Measurements from ENCODE around the gene TIAM1. TPM values are rescaled to one million over a fixed set of nuclear protein-coding genes. Genes with fewer than 3 reads are reported as not detected.

The TIAM1 gene
- total RNA-seq, 4 donors from 2014 or later, result 5.4 to 10.6 (median 6.0) TPM

DNA sequence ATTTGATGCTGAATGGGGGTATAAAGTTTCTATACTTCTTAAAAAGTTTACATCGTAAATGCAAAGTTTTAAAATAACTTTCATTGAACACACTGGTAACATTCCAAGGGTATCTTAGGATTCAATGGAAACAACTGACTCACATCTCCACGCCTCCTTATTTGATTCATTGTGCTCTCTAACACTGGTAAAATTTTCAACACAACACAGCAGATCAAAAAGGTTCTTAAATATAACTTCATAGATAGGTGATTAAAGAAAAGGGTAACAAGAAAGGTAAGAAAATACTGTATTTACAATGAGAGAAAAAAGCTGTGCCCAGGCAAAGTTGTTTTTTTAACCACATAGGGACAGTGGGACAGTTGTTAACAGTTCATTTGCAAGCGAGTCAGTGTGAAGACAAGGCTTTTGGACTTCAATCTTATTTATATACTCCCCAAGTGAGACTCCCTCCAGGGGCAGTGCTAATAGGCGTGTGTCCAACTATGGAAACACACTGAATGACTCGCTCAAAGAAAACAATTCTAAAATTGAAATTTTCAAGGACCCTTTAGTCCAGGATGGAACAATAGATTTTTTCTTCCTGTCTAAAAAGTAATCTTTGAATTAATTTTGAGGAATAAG lies 140.5 kb downstream of the TIAM1 start:
- Histone ChIP-seq H3K4me3 (no peak overlapping the region), H3K4me1 (peaks cover 0 to 4% (median 0%) of the 10 kb centered on the region in 4 donors), H3K27me3 (peaks cover 0 to 6% (median 0%) of the 10 kb centered on the region in 4 donors), H3K27ac (replicated peaks in 1 of 4) (no peak overlapping the region), H3K9me3 (no peaks in the 10 kb centered on the region), H3K36me3 (no peaks in the 10 kb centered on the region)
- no peak for DNase-seq (ENCODE audit: extremely low spot score)
- intact Hi-C loops (cut with DNase I), result no loop called here
- TF ChIP-seq, protein P1, sequence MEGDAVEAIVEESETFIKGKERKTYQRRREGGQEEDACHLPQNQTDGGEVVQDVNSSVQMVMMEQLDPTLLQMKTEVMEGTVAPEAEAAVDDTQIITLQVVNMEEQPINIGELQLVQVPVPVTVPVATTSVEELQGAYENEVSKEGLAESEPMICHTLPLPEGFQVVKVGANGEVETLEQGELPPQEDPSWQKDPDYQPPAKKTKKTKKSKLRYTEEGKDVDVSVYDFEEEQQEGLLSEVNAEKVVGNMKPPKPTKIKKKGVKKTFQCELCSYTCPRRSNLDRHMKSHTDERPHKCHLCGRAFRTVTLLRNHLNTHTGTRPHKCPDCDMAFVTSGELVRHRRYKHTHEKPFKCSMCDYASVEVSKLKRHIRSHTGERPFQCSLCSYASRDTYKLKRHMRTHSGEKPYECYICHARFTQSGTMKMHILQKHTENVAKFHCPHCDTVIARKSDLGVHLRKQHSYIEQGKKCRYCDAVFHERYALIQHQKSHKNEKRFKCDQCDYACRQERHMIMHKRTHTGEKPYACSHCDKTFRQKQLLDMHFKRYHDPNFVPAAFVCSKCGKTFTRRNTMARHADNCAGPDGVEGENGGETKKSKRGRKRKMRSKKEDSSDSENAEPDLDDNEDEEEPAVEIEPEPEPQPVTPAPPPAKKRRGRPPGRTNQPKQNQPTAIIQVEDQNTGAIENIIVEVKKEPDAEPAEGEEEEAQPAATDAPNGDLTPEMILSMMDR (IDR thresholded peaks at IDR 0.05), result no peak
- TF ChIP-seq POLR2A (IDR thresholded peaks at IDR 0.05; ENCODE audit: low read depth), result no peak
- WGBS, result 79% methylated on average over 5 of the region's 5 CpGs

DNA sequence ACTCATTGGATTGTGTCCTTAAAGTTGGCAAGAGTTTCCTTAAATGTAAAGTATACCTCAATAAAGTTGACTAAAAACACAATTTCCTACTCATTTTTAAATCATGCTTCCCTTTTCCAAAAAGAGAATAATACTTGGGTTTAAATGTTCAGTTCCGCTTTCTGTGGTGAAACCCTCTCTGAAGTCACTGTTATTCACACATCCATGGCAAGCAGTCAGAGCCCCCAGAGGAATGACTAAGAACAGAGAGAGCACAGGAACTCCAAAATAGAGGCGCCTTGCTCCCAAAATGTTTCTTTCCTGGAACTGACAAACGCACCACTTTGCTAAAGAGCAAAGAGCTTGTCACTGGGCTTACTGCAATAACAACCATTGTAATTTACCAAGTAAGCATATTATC lies 142.5 kb downstream of the TIAM1 start:
- Histone ChIP-seq H3K27ac (replicated peaks in 1 of 4) (peak overlapping the region in 3 of 4 donors; percentile 35 to 54 (median 36)), H3K9me3 (no peaks in the 10 kb centered on the region), H3K4me3 (no peak overlapping the region), H3K27me3 (peaks cover 0 to 13% (median 0%) of the 10 kb centered on the region in 4 donors), H3K36me3 (no peaks in the 10 kb centered on the region), H3K4me1 (peaks cover 0 to 4% (median 0%) of the 10 kb centered on the region in 4 donors)
- TF ChIP-seq, protein P1 (IDR thresholded peaks at IDR 0.05), result no peak
- peak in 1 of 2 donors; percentile 31 for TF ChIP-seq POLR2AphosphoS5 (IDR thresholded peaks at IDR 0.05)
- 53% methylated on average over 3 of the region's 3 CpGs for WGBS
- DNase-seq (ENCODE audit: extremely low spot score), result no peak
- intact Hi-C loops (cut with DNase I), result no loop called here

DNA sequence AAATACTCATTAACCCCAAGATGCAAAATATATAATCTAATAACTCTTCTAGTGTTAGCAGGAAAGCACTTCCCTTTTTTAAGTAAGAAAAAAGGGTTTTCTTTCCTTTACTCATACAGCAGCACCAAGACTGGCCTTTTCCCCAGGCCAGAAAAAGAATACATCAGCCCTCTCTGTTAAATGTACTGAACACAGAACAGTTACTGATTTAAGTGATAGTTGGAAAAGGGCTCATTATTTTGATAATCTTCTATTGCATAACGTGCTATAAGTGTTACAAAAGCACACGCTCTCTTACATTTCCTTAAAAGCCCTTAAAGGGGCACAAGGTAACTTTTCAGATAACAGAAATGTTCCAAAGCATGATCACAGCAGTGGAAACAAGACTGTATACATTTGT lies 142.9 kb downstream of the TIAM1 start:
- 51% methylated on average over 2 of the region's 2 CpGs for WGBS
- no peaks in the 10 kb centered on the region for H3K36me3 ChIP-seq
- peaks cover 0 to 16% (median 0%) of the 10 kb centered on the region in 4 donors for H3K27me3 ChIP-seq
- no peak for DNase-seq (ENCODE audit: extremely low spot score)
- intact Hi-C loops (cut with DNase I), result no loop called here
- H3K27ac ChIP-seq (replicated peaks in 1 of 4), result peak overlapping the region in 3 of 4 donors; percentile 22 to 54 (median 35)
- peaks cover 0 to 4% (median 0%) of the 10 kb centered on the region in 4 donors for H3K4me1 ChIP-seq
- TF ChIP-seq POLR2AphosphoS5 (IDR thresholded peaks at IDR 0.05) (no peak), EP300 (IDR thresholded peaks at IDR 0.05) (no peak), POLR2A (IDR thresholded peaks at IDR 0.05; ENCODE audit: low read depth) (no peak)
- TF ChIP-seq, protein P1 (IDR thresholded peaks at IDR 0.05), result no peak
- no peaks in the 10 kb centered on the region for H3K9me3 ChIP-seq
- no peak overlapping the region for H3K4me3 ChIP-seq

DNA sequence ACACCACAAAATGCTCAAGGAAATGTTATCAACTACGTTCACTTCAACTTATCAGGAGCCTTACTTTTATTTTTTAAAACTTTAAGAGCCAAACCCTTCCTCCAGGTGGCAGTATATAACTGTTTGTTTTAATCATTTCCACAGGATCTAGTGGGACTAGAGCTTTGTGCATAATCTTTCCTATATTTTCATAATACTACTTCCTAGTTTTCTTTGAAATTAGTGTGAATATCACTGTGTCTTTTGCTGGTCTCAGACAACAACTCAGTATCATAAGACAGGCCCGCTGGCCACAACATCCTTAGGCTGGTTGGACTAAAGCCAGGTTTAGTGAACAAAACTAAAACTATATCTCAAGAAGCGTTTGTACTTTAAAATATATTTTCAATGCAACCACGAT lies 145.5 kb downstream of the TIAM1 start:
- intact Hi-C loops (cut with DNase I), result loop anchor here (2.0 to 5.0 kb wide), 2 partner anchors 382 to 404 kb away; no protein-coding TSS in a partner anchor
- no peaks in the 10 kb centered on the region for H3K9me3 ChIP-seq
- no peak overlapping the region for H3K27ac ChIP-seq (replicated peaks in 1 of 4)
- no peaks in the 10 kb centered on the region for H3K36me3 ChIP-seq
- H3K4me1 ChIP-seq, result peaks cover 0 to 4% (median 0%) of the 10 kb centered on the region in 4 donors
- H3K4me3 ChIP-seq, result no peak overlapping the region
- TF ChIP-seq POLR2AphosphoS5 (IDR thresholded peaks at IDR 0.05) (no peak), EP300 (IDR thresholded peaks at IDR 0.05) (no peak), POLR2A (IDR thresholded peaks at IDR 0.05; ENCODE audit: low read depth) (no peak)
- TF ChIP-seq, protein P1 (IDR thresholded peaks at IDR 0.05), result peak; percentile 46 to 61 (median 56)
- H3K27me3 ChIP-seq, result peaks cover 0 to 19% (median 0%) of the 10 kb centered on the region in 4 donors
- no peak for DNase-seq (ENCODE audit: extremely low spot score)
- WGBS, result 41% methylated on average over 4 of the region's 4 CpGs

Measured in esophagus muscularis mucosa (tissue), 4 donors.